ENCODE results near the gene NPAS3.

DNA sequence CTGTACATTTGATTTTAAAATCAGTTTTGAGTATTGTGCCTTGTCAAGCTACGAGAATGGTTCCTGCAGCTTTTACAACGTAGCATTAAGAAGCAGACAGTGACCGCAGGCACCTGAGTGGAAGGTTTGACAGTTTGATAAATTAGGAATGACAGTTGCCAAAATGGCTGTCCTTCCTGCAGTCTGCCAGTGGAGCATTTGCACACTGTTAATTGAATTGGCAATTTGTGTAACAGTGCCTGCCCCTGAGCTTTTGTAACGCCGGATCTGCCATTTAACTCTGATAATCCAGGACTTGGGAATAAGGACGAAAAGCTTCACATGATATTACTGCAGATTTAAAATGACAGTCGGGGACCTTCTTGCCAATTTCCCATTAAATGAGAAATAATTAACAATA is 385.3 kb downstream of the NPAS3 start:
- TF ChIP-seq, protein P1, sequence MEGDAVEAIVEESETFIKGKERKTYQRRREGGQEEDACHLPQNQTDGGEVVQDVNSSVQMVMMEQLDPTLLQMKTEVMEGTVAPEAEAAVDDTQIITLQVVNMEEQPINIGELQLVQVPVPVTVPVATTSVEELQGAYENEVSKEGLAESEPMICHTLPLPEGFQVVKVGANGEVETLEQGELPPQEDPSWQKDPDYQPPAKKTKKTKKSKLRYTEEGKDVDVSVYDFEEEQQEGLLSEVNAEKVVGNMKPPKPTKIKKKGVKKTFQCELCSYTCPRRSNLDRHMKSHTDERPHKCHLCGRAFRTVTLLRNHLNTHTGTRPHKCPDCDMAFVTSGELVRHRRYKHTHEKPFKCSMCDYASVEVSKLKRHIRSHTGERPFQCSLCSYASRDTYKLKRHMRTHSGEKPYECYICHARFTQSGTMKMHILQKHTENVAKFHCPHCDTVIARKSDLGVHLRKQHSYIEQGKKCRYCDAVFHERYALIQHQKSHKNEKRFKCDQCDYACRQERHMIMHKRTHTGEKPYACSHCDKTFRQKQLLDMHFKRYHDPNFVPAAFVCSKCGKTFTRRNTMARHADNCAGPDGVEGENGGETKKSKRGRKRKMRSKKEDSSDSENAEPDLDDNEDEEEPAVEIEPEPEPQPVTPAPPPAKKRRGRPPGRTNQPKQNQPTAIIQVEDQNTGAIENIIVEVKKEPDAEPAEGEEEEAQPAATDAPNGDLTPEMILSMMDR (IDR thresholded peaks at IDR 0.05; ENCODE audit: low read length): no peak
- no peak for TF ChIP-seq EZH2 (optimal IDR thresholded peaks at IDR 0.05; ENCODE audit: low read depth, low read length)
